Gastrocnemius medialis (tissue), 4 donors: Measurements from ENCODE around the gene MCFD2.

Source experiments
- POLR2A ChIP-seq, 2 donors: fragments of 450-650 bp; IDR thresholded peaks; one replicate each; pipeline ENCODE4 v1.6.1; 2017; ENCODE audit warnings: antibody characterized with exemption in 2 of 2, mild to moderate bottlenecking in 2 of 2, moderate library complexity in 2 of 2
- TF ChIP-seq, protein P1 (sequence below), 5 experiments: fragments of 450-650 bp in 3 of 5; fragments of 200-600 bp in 2 of 5; sonication (generic) in 2 of 5; IDR thresholded peaks in 4 of 5; conservative IDR thresholded peaks in 1 of 5; 1 replicate in 4 of 5; 2 replicates in 1 of 5; pipeline ENCODE4 v1.5.1; 2016 to 2019; ENCODE audit warnings: antibody characterized with exemption in 5 of 5, mild to moderate bottlenecking in 3 of 5, moderate library complexity in 3 of 5

GRCh38 chr2:46855805-46856204 is 59.8 kb downstream of the MCFD2 start:
- TF ChIP-seq, protein P1, sequence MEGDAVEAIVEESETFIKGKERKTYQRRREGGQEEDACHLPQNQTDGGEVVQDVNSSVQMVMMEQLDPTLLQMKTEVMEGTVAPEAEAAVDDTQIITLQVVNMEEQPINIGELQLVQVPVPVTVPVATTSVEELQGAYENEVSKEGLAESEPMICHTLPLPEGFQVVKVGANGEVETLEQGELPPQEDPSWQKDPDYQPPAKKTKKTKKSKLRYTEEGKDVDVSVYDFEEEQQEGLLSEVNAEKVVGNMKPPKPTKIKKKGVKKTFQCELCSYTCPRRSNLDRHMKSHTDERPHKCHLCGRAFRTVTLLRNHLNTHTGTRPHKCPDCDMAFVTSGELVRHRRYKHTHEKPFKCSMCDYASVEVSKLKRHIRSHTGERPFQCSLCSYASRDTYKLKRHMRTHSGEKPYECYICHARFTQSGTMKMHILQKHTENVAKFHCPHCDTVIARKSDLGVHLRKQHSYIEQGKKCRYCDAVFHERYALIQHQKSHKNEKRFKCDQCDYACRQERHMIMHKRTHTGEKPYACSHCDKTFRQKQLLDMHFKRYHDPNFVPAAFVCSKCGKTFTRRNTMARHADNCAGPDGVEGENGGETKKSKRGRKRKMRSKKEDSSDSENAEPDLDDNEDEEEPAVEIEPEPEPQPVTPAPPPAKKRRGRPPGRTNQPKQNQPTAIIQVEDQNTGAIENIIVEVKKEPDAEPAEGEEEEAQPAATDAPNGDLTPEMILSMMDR (IDR thresholded peaks at IDR 0.05 in 4 of 5, conservative IDR thresholded peaks at IDR 0.05 in 1 of 5): no peak
- no peak for TF ChIP-seq POLR2A (IDR thresholded peaks at IDR 0.05)
